GM18861 (cell line): ENCODE results near the gene AHNAK.
A peak's percentile ranks its signal among the peaks of the same experiment; 100 is the strongest.
"Not testable (repeated sequence)": the region's sequence is repeated elsewhere in the genome, so short reads cannot be mapped to it uniquely, and the experiment has no call there.

ENCODE experiments used
- ATAC-seq: cut with Tn5 transposase; IDR thresholded peaks from one replicate; pipeline ENCODE4 v1.9.1; 2021; ENCODE audit not compliant: unreplicated experiment

Gene AHNAK, protein sequence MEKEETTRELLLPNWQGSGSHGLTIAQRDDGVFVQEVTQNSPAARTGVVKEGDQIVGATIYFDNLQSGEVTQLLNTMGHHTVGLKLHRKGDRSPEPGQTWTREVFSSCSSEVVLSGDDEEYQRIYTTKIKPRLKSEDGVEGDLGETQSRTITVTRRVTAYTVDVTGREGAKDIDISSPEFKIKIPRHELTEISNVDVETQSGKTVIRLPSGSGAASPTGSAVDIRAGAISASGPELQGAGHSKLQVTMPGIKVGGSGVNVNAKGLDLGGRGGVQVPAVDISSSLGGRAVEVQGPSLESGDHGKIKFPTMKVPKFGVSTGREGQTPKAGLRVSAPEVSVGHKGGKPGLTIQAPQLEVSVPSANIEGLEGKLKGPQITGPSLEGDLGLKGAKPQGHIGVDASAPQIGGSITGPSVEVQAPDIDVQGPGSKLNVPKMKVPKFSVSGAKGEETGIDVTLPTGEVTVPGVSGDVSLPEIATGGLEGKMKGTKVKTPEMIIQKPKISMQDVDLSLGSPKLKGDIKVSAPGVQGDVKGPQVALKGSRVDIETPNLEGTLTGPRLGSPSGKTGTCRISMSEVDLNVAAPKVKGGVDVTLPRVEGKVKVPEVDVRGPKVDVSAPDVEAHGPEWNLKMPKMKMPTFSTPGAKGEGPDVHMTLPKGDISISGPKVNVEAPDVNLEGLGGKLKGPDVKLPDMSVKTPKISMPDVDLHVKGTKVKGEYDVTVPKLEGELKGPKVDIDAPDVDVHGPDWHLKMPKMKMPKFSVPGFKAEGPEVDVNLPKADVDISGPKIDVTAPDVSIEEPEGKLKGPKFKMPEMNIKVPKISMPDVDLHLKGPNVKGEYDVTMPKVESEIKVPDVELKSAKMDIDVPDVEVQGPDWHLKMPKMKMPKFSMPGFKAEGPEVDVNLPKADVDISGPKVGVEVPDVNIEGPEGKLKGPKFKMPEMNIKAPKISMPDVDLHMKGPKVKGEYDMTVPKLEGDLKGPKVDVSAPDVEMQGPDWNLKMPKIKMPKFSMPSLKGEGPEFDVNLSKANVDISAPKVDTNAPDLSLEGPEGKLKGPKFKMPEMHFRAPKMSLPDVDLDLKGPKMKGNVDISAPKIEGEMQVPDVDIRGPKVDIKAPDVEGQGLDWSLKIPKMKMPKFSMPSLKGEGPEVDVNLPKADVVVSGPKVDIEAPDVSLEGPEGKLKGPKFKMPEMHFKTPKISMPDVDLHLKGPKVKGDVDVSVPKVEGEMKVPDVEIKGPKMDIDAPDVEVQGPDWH (N-terminal part only)

GRCh38 chr11:62546244-62546928 lies at the start of gene AHNAK:
AHNAK (minus strand) TSS chr11:62546806; CDS start chr11:62536098, 10,708 bp downstream.
- ATAC-seq, result no peak

GRCh38 chr11:62595124-62595523 lies 48.5 kb upstream of the AHNAK start:
- ATAC-seq, result no peak

GRCh38 chr11:62593434-62594044 lies 46.9 kb upstream of the AHNAK start:
- ATAC-seq, result no peak

DNA sequence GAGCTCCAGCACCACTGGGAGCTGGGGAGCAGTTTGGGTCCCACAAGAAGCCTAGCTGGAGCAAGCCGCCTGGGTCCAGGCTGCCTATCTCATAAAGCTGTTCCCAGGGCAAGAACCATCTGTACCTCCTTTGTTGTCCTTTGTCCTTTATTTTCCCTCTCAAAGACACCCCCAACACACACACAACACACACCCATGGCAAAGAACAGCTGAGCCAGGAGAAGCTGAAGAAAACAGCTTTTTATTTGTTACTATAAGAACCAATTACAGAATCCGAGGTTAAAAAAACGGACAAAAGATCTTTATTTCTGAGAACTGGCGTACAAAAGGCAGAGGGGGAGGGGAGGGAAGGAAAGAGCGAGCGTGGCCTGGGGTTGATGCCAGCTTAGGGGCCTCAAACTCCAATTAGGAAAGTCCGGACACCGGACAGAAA lies 46.4 kb upstream of the AHNAK start:
- ATAC-seq, result no peak

DNA sequence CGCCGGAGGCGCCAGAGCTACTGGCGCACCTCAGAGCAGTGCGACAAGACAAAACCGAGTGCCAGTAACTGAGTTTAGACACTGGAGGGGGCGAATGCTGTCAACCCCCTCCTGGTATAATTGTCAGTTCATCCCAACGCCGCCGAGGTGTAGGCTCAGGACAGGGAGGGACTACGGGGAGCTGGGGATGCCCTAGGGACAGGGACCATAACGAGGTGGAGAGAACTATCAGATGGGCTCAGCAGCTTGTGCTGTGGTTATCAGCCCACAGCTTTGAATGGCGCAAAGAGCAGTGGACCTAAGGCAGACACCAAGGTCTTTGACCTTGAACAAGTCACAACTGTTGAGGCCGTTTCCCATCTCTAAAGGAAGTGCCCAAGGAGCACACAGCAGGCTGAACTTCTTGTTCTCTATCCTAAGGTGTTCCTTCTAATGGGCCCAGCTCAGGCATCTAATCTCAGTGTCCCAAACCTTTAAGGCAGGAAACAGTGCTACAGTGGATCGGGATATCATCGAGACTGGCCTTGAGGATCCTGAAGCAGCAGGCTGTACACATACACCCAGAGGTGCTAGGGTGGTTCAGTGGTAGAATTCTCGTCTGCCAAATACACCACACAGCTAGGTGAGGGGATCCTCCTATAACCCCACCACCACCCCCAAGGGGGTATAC lies 45.7 kb upstream of the AHNAK start:
- no peak for ATAC-seq

- peak; percentile 81 for ATAC-seq
Measured at GRCh38 chr11:62591448-62592145, 45.0 kb upstream of the AHNAK start, which contains the start of gene TUT1. TUT1 (minus strand) TSS chr11:62591523; CDS start chr11:62591485, 38 bp downstream.

DNA sequence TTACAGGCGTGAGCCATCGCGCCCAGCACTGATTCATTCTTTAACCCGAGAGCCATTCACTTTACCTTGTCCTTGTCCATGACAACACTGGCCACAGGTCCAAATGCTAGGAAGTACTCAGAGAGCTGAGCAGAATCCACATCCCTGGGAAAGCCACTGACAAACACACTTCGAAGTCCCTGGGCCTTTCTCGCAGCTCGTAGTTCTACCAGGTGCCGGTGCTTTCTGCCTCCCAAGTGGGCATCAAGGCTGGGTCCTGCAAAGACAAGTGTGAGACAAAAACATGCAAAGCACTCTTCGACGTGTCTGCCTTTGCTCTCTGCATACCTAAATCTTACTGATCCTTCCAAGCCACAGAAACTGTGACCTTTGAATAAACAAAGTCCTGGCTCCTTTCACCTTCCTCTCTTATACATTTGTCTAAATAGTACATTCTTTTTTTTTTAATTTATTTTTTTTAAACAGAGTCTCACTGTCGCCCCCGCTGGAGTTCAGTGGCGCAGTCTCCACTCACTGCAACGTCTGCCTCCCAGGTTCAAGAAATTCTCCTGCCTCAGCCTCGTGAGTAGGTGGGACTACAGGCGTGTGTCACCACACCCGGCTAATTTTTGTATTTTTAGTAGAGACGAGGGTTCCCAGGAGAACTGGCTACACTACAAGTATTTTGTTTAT lies 42.5 kb upstream of the AHNAK start:
- ATAC-seq, result no peak

DNA sequence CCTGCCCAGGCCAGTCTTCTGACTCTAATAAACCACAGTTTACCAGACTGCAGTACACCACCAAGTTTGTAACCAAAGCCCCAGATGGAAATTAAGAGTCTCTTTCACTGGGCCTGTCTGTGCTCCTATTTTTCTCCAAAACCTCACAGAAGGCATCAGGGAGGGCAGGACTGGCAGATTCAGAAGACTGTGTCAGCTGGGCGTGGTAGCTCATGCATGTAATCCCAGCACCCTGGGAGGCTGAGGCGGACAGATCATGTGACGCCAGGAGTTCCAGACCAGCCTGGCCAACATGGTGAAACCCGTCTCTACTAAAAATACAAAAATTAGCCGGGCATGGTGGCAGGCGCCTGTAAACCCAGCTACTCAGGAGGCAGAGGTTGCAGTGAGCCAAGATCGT lies 38.8 kb upstream of the AHNAK start:
- ATAC-seq, result not testable (repeated sequence)

GRCh38 chr11:62581735-62582134 lies 35.1 kb upstream of the AHNAK start:
- ATAC-seq, result not testable (repeated sequence)

GRCh38 chr11:62580959-62581715 lies 34.5 kb upstream of the AHNAK start:
- no peak for ATAC-seq

GRCh38 chr11:62579252-62579651 lies 32.6 kb upstream of the AHNAK start:
- ATAC-seq, result no peak

DNA sequence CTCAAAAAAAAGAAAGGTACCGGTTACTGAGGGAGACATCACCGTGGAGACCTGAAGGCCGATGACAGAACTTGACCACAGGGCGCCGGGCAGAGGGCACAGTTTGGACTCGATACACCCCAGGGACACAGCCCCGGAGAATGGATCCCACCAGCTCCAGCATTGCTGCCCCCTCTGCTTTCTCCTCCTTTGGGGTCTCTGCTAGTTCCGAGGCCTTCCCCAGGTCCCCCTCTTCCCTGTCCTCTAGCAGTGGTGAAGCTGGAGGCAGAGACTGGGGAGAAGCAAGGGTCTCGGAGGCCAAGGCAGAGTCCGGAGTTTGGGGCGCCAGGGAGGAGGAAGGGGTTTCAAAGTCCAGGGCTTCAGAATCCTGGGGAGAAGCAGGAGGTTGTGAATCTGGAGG lies 31.9 kb upstream of the AHNAK start:
- no peak for ATAC-seq

- no peak for ATAC-seq
Measured at GRCh38 chr11:62577046-62577714, 30.6 kb upstream of the AHNAK start.

DNA sequence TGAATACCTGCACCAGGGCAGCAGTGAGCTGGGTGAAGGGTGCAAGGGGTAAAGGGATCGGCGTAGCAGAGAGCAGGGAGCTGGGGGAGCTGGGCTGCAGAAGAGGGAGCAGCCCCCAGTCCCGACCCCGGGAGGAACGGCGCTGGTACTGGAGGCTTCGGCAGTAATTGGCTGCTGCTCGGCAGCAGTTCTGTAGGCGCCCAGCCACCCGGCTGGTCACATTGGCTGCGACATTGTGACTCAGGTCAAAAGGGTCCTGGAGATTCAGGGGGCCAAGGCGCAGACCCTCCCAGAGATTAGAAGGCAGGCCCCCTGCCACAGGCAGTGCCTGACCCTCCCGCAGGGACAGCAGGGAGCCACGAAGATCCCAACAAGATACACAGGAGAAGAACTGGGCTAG lies 29.2 kb upstream of the AHNAK start:
- no peak for ATAC-seq

DNA sequence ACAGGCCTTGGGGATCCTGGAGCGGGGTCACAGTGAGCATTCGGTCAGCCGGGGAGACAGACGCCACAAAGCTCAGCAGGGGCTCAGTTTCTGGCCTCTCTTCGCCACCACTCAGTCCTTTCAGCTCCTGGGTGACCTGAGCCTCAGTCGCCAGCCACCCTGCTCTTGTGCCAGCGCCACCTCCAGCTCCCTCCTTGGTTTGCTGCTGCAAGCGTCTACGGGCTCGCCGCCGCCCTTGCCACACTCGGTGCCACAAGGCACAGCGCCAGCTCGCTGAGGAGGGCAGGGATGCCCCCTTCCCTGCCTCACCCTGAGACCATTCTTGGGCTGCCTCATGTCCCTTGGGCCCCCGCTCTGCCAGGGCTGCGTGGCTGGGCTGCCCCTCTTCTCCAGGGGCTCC lies 28.6 kb upstream of the AHNAK start:
- ATAC-seq, result no peak

DNA sequence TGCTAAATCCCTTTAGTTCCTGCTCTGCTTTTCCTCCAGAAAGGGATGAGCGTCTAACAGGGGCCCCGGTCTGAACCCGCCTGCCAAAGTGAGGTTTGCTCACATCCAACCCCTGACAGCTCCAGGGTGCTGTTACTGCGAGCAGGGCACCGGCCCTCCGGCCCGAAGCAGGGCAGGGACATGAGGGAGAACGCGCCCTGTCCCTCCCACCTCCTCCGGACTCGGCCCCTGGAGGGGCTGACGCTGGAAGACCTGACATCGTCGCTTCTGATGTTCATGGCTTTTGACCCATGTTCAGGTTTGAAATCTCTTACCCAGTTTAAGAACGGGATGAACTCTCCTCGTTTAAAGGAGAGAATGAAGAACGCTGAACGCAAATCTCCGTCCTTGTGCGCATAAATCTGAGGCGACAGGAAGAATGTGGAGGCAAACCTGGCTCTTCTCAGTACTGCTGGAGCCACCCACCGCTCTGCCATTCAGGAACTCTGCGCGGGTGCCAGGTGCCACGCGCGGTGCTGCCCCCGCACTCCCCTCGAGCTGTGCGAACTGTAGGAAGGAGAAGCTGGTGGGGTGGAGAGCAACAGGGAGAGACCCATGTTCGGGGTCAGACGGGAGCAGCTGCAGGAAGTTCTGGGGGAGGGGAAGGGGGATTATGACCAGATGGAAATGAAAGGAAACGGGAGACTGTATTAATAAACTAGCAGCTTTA lies 27.9 kb upstream of the AHNAK start:
- ATAC-seq, result peak; percentile 3
